ENCODE measurements around the gene IKZF5.

- TF ChIP-seq POLR2AphosphoS5 (IDR thresholded peaks at IDR 0.05; ENCODE audit: insufficient read depth in 1 of 2, low read depth in 1 of 2) (no peak), CTCF (IDR thresholded peaks at IDR 0.05) (no peak), POLR2A (IDR thresholded peaks at IDR 0.05) (no peak)
Observed at GRCh38 chr10:123000155-123000554, 8.4 kb downstream of the IKZF5 start.
